Heart left ventricle (tissue), 13 donors: ENCODE measurements around the gene MIS12.

Experiments
- POLR2A ChIP-seq, 2 donors: fragments of 450-650 bp; IDR thresholded peaks; one replicate each; pipeline ENCODE4 v1.6.1; 2017; ENCODE audit warnings: antibody characterized with exemption in 2 of 2, mild to moderate bottlenecking in 2 of 2, moderate library complexity in 2 of 2
- TF ChIP-seq, protein P1 (sequence below), 12 donors: fragments of 200-600 bp; sonication (generic) in 4 of 12; IDR thresholded peaks; one replicate each; pipeline versions ENCODE4 v1.5.0 to v1.8.0; 2018 to 2022; ENCODE audit warnings: antibody characterized with exemption in 12 of 12, mild to moderate bottlenecking in 5 of 12
- donor health status: ischemic (EF 13 %, LVEDD 7.1; RV severe dilation, severe dysfunction).
- donor health status: DM: no; HTN: yes; CAD: no.
- donor health status: DM: no; HTN: no; CAD: no.
- donor health status: ischemic (EF 25% LVEDD 6.9; RV normal size, moderate dysfunction).
- donor health status: ischemic (EF 25% LVEDD 5.7; RV mildly dilated, moderate dysfunction).
- donor health status: ischemic (EF 35%, LVEDD 5.7; RV mildly dilated, moderate dysfunction).
- donor health status: nonischemic (EF 11% LVEDD 7.7; RV severe dilation, severe dysfunction).
- donor health status: DM: yes; HTN: yes; CAD: no.
- donor health status: PGD.
- donor health status: ischemic (EF 29% LVEDD 5.4; RV normal size, mild dysfunction).
- donor health status: nonischemic (EF 23%, LVEDD 6.1; RV moderate dilation, normal function).

DNA sequence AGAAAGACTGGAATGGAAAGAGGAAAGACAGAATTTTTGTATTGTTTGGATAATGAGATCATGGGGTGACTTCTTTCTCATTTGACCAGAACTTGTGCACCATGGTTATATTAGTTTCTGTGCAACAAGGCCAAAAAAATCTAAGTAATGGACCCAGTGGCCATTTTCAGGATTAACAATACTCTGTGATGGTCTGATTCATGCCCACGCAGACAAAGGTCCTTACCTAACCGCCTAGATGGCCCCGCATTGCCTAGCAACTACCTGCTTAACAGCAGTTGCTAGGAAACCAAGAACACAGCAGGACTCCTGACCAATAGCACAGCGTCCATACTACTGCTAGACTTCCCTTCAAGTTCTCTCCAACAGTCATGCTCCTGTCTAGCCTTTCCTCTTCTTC lies 22.4 kb downstream of the MIS12 start:
- TF ChIP-seq, protein P1, sequence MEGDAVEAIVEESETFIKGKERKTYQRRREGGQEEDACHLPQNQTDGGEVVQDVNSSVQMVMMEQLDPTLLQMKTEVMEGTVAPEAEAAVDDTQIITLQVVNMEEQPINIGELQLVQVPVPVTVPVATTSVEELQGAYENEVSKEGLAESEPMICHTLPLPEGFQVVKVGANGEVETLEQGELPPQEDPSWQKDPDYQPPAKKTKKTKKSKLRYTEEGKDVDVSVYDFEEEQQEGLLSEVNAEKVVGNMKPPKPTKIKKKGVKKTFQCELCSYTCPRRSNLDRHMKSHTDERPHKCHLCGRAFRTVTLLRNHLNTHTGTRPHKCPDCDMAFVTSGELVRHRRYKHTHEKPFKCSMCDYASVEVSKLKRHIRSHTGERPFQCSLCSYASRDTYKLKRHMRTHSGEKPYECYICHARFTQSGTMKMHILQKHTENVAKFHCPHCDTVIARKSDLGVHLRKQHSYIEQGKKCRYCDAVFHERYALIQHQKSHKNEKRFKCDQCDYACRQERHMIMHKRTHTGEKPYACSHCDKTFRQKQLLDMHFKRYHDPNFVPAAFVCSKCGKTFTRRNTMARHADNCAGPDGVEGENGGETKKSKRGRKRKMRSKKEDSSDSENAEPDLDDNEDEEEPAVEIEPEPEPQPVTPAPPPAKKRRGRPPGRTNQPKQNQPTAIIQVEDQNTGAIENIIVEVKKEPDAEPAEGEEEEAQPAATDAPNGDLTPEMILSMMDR (IDR thresholded peaks at IDR 0.05): no peak
- no peak for TF ChIP-seq POLR2A (IDR thresholded peaks at IDR 0.05)
